Kidney capillary endothelial cell (primary cell): ENCODE data around the gene POLR1F.

Experiments
- DNase-seq: peaks from one replicate; pipeline ENCODE4 v3.0.0-alpha.2; 2018; ENCODE audit warnings: low spot score

The POLR1F gene

DNA sequence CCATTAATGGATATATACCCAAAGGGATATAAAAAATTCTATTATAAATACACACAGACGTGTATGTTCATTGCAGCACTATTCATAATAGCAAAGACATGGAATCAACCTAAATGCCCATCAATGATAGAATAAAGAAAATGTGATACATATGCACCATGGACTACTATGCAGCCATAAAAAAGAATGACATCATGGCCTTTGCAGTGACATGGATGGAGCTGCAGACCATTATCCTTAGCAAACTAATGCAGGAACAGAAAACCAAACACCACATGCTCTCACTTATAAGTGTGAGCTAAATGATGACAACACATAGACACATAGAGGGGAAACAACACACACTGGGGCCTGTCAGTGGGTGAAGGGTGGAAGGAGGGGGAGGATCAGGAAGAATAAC is 33.0 kb downstream of the POLR1F start:
- no peak for DNase-seq

DNA sequence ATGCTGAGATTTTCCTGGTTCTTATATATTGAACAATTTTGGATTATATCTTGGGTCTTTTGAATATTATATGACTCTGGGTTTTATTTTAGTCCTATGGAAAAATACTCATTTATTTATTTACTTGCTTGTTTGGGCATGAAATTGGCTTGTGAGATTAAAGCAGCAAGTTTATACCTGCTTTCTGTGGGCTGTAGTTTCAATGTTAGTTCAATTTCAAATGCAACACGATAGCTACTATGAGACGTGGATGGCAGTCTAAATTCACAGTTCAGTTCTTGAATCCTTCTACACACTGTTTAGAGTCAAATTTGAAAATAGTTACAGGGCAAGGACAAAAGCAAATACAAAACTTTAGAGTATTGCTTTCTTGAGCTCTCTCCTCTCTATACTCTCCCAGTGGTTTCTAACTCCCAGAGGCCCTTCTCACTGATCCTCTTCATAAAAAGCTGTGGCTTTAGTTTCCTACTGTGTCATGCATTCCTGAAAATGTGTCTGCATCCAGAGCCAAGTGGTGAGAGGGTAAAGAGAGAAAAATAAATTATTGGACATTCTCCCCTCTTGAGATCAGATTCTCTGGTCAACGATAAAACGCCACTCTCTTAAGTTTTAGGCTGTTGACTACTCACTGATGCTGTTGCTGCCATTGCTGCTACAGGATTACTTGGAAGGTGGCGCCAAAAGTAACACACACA is 34.4 kb downstream of the POLR1F start:
- DNase-seq, result no peak

DNA sequence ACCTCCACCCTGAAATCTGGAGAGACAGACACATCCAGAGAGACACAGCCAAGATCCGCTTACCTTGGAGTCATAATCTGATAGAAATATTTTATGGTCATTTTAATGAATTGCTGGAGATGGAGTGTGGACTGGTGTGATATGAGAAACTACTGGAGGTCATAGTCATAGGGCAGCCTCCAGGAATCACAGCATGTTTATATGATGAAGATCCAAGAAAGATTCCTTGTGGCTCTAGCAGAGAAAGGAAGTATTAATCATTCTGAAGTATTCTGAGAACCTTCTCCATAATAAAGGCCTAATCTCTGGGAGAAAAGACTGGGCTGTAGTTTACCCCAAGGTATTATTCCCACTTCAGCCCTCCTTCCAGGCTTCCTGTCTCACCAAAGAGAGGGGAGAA is 38.0 kb downstream of the POLR1F start:
- DNase-seq, result no peak

DNA sequence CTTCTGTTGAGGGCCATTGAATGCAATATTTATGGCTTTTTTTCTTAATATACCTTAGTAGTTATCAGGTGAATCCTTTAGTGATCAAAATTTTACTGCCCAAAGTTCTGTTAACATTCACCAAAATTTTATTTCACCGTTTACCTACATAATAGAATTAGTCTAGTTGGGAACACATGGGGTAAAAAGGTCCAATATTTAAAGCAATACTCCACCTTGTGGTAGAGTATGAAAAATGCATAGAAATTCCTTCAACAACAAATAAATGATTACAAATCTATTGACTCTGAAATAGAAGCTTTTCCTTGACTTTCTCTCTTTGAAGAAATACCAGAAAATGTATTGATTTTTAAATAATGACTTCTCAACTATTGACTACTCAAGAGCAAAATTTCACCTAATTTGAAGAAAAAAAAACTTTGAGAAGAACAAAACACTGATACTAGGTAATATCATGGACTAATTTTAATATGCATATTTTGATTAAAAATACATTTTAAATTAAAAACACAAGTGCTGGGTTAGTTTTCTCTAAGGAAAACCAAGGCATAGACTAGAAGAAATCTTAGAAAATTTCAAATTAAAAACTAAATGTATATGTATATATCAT is 43.3 kb downstream of the POLR1F start:
- peak; percentile 22 for DNase-seq

DNA sequence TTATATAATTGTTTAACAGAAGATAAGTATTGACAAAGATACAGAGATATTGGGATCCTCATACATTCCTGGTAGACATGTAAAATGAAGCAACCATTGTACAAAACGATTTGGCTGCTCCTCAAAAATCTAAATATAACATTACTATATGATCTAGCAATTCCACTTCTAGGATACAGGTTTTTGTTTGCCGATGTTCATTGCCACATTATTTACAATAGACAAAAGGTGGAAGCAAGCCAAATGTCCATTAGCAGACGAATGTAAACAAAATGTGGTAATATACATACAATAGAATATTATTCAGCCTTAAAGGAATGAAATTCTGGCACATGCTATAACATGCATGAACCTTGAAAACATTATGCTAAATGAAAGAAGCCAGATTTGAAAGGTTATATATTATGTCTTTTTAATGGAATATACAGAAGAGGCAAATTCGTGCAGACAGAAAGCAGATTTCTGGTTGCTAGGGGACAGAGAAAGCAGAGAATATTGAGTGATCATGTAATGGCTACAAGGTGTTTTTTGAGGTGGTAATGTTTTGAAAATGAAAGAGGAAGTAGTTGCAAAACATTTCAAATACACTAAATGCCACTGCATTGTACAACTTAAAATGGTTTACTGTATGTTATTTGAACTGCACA is 44.9 kb downstream of the POLR1F start:
- DNase-seq, result no peak

DNA sequence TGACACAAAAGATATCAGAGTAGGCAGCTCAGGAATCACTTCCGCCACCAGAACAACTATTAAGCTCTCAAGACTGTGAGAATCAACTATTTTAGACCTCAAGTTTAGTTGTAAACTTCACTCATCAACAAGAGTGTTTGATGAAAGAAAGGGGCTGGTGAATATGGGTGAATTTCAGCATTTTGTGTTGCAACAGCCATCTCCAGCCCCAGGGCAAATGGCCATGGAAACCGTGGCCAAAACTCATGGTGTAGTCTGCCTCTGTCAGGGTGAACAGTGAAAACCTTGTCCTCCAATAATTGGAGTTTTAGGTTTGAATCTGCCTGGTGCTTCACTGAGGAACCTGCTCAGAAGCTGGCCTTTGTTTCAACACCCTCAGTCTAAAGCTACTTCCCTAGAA is 60.0 kb downstream of the POLR1F start:
- no peak for DNase-seq
